ENCODE data around the gene AP4M1. TPM values are rescaled to one million over a fixed set of nuclear protein-coding genes. Genes with fewer than 3 reads are reported as not detected.

Gene AP4M1, protein sequence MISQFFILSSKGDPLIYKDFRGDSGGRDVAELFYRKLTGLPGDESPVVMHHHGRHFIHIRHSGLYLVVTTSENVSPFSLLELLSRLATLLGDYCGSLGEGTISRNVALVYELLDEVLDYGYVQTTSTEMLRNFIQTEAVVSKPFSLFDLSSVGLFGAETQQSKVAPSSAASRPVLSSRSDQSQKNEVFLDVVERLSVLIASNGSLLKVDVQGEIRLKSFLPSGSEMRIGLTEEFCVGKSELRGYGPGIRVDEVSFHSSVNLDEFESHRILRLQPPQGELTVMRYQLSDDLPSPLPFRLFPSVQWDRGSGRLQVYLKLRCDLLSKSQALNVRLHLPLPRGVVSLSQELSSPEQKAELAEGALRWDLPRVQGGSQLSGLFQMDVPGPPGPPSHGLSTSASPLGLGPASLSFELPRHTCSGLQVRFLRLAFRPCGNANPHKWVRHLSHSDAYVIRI
- total RNA-seq: 35.6 and 38.4 TPM in 2 replicates

DNA sequence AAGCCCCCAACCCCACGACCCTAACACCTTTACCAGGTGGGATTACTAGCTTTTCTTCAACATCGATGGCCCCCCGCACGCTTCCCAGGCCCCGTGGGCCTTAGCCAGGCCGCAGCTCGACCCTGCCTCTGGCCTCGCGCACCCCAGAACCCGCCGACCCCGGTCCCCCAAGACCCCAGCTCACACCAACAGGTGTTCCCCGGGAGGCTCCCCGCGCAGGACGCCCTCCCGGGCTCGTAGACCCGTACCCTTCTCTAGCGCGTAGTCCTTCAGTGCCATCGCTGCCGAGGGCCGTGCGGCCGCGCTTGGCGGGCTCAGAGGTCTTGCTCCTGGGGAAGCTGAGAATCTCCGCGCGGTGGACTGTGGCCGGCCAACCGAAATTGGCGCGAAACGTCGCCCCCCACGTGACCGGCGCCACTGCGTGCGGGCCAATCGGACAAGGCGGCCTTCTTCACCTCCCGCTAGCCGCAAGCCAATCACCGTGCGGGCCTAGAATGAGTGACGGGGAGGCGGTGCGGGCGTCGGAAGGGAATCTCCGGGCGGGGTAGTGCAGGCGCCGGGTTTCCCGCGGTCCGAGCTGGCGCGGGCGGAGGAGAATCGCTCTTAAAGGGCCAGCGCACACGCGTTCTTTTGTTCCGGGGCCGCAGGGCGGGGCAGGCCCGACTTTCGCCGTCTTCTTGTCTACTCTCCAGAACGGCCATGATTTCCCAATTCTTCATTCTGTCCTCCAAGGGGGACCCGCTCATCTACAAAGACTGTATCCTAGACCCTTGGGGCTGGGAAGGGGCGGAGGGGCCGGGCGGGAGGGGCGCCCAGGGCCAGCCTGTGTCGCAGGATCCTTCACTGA, at the start of gene AP4M1, which contains the start of gene MCM7:
Gene AP4M1, plus strand, starts transcription at position 628 of the 847 bp plus-strand sequence. Its CDS starts 72 bp downstream, at position 700.
Gene MCM7, minus strand, starts transcription at position 382 of the 847 bp plus-strand sequence. Its CDS starts 103 bp downstream, at position 279.

DNA sequence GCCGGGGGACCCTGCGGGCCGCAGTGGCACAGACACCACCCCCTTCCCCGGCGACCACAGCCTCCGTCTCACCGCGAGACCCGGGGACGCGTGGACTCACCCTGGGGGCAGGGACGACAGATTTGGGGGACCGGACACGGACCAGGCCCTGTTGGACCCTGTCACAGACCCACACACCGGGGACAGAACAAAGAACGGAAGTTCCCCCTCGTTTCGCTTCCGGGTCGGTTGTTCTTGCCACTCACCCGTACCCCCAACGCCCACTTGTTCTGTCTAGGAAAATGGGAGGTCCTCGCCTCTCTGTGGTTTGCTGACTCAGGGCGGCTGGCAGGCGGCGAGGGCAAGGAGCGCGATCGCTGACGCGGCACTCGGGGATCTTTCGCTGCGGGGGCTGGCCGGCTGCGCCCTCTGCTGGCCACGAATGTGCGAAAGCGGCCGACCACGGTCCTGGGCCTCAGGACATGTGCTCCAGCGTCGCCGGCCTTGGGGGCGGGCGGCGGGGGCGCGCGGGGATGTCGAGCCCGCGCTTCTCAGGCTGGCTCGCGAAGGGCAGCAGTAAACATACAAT, 19.8 kb upstream of the AP4M1 start, which contains the start of gene ZNF3:
Gene ZNF3, minus strand, starts transcription at position 189 of the 568 bp plus-strand sequence. CDS start 4,366 bp downstream, outside the sequence.

DNA sequence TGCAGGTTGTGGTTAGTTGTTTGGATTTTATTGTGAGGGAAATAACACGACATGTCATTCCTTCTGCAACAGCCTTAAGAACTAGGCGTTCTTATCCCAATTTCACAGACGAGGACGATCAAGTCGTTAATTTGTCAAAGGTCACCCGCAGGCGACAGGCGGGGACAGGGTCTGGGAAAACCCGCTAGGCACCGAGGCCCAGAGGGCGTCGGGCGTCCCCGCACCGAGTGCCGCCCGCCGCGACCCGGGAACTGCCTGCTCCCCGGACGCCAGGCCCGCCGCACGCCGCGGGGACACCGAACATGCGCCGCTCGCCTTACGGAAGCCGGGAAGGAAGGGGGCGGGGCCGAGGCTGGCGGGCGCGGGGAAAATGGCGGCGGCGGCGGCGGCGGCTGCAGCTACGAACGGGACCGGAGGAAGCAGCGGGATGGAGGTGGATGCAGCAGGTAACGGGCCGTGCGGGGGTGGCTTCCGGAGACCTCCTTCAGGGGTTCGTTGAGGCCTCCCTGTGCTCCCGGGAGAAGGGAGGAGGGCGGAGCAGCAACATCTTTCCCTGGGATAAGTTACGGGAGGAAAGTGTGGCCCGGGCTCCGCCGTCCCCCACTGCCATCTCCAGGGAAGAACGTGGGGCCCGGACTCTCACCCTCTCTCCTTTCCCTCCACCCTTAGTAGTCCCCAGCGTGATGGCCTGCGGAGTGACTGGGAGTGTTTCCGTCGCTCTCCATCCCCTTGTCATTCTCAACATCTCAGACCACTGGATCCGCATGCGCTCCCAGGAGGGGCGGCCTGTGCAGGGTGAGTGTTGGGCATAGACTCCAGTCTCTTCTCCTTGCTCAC, 12.6 kb upstream of the AP4M1 start, which contains the start of gene COPS6:
Gene COPS6, plus strand, starts transcription at position 349 of the 837 bp plus-strand sequence. Its CDS starts 22 bp downstream, at position 371.

DNA sequence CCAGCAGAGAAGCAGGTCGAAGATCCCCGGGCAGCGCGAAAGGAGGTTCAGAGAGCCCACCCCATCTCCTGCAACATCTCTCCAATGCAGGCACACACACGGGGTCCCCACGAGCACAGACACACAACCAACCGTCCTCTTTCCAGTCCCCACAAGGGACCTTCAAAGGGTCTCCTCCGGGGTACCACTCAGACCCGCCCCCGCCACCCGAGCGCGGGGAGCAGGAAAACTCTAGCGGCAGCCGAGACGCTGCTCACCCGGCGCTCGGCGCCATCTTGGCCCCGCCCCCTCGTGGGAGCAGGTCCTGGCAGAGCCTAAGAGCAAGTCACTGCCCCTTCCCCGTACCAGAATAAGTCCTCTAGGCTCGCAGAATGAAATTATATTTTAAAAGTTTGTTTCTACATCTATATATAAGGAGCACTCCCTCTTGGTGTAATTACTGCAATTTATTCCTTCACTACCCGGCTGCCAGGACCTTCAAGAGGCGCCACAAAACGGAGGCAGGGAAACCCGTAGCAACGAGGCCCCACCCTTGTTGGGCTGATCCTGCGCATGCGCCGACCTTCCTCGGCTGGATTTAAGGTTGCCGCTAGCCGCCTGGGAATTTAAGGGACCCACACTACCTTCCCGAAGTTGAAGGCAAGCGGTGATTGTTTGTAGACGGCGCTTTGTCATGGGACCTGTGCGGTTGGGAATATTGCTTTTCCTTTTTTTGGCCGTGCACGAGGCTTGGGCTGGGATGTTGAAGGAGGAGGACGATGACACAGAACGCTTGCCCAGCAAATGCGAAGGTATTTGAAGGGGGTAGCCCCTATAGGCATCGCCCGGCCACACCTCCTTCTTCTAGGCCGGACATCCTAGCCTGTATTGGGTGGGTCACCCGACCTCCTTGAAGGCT, 17.9 kb downstream of the AP4M1 start, which contains the start of the genes CNPY4 and TAF6:
Gene CNPY4, plus strand, starts transcription at position 563 of the 898 bp plus-strand sequence. Its CDS starts 111 bp downstream, at position 674.
Gene TAF6, minus strand, starts transcription at position 287 of the 898 bp plus-strand sequence. CDS start 5,149 bp downstream, outside the sequence.

DNA sequence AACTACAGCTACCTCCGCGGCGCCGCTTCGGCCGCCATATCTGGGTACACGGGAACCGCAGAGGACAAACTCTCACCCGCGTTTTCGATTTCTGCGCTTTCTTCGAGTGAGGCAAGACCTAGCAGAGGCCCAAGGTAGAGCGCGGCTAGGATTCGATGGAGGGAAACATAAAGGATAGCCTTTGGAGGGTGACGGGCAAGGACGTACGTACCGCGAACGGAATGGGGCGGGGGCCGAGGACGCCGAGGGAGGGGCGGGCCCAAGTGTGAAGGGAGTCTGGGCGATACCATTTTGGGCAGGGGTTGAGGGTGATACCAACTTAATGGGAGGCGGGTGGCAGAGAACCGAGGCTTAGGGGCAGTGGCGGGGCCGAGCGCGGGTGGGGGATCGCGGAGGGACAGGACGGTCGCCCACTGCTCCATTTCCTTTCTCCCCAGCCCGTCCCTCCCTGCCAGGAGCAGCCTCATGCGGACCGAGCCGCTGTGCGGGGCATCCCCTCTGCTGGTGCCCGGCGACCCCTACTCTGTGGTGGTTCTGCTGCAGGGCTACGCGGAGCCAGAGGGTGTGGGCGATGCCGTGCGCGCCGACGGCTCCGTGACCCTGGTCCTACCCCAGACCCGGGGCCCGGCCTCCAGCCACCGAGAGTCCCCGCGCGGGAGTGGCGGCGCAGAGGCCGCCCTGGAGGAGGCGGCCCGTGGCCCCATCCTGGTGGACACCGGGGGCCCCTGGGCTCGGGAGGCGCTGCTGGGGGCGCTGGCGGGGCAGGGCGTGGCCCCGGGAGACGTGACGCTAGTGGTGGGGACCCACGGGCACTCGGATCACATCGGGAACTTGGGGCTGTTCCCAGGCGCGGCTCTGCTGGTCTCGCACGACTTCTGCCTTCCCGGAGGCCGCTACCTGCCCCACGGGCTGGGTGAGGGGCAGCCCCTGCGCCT, 25.8 kb downstream of the AP4M1 start, which contains the start of gene MBLAC1:
Gene MBLAC1, plus strand, starts transcription at position 37 of the 935 bp plus-strand sequence. Its CDS starts 429 bp downstream, at position 466.

DNA sequence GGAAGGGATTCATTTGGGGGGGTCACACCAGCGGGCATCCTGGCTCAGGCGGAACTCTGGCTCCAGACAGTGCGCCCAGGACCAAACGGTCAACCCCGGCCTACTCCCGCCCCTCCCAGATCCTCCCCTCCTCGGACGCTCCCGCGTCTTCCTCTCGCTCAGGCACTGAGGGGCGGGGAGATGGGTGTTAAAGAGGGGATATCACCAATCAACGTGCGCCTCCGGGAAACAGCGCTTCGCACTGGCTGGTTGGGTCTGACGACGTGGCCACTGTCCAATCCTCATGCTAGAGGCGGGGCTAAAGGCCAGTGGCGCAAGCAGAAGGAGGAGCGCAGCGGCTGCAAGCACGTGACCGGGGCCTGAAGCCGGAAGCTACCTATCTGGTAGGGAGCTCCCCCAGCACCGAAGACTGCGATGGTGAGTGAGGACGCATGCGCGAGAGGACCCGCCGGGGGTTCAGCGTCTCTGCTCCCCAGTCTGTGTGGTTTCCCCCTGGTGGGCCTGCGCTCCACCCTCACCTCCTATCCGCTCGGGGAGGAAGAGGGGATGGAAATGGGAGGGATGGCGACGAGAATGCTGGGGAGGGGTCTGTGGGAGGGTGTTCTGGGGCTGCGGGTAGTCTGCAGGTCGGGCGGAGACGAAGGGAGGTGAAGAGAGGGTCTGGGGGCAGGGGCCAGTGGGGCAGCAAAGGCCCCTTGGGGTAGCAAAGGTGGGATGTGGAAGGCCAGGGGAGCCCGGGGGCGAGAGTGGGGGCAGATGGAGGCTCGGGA, 47.3 kb downstream of the AP4M1 start, which contains the start of gene LAMTOR4:
Gene LAMTOR4, plus strand, starts transcription at position 360 of the 770 bp plus-strand sequence. Its CDS starts 55 bp downstream, at position 415.

Other genes with a start within 250 kb of the AP4M1 start
- gene OR2AE1, start 224.6 kb upstream of the AP4M1 start, total RNA-seq: 0.39 TPM in 1 of 2 replicates, not detected in the other
- gene TRIM4, start 182.1 kb upstream of the AP4M1 start, total RNA-seq: 18.9 and 40.1 TPM in 2 replicates
- not detected in 2 replicates for gene GJC3, start 172.0 kb upstream of the AP4M1 start, total RNA-seq
- gene AZGP1, start 125.6 kb upstream of the AP4M1 start, total RNA-seq: 0.40 TPM in 1 of 2 replicates, not detected in the other
- gene ZKSCAN1, start 86.0 kb upstream of the AP4M1 start, total RNA-seq: 20.2 and 44.2 TPM in 2 replicates
- 12.5 and 18.4 TPM in 2 replicates for gene ZSCAN21, start 51.9 kb upstream of the AP4M1 start, total RNA-seq
- gene ZNF3, start 19.9 kb upstream of the AP4M1 start, total RNA-seq: 16.3 and 33.9 TPM in 2 replicates
- 58.0 and 95.9 TPM in 2 replicates for gene COPS6, start 12.7 kb upstream of the AP4M1 start, total RNA-seq
- 52.1 and 141 TPM in 2 replicates for gene MCM7, start 246 bp upstream of the AP4M1 start, total RNA-seq
- 97.1 and 107 TPM in 2 replicates for gene TAF6, start 17.7 kb downstream of the AP4M1 start, total RNA-seq
- gene CNPY4, start 18.0 kb downstream of the AP4M1 start, total RNA-seq: 14.0 and 19.2 TPM in 2 replicates
- 0.48 and 4.3 TPM in 2 replicates for gene MBLAC1, start 25.3 kb downstream of the AP4M1 start, total RNA-seq
- gene LAMTOR4, start 47.3 kb downstream of the AP4M1 start, total RNA-seq: 139 and 189 TPM in 2 replicates
- 4.2 and 8.9 TPM in 2 replicates for gene TRAPPC14, start 57.1 kb downstream of the AP4M1 start, total RNA-seq
- 5.6 and 9.7 TPM in 2 replicates for gene GAL3ST4, start 67.0 kb downstream of the AP4M1 start, total RNA-seq
- 2.5 and 3.1 TPM in 2 replicates for gene GPC2, start 75.7 kb downstream of the AP4M1 start, total RNA-seq
- 0.16 and 0.91 TPM in 2 replicates for gene STAG3, start 76.3 kb downstream of the AP4M1 start, total RNA-seq
- gene PVRIG, start 118.3 kb downstream of the AP4M1 start, total RNA-seq: not detected in 2 replicates
- gene SPDYE3, start 206.1 kb downstream of the AP4M1 start, total RNA-seq: not detected in 2 replicates